Retinal pigment epithelial cell (primary cell): Measurements from ENCODE around the gene CPTP.

Source experiments
- DNase-seq: peaks from one replicate; pipeline ENCODE4 v3.0.0-alpha.2; 2010; ENCODE audit warnings: low read depth
- H3K4me3 ChIP-seq: 2 replicates; pipeline ENCODE4 v1.5.1; 2011; ENCODE audit warnings: mild to moderate bottlenecking, low read length, control low read depth, moderate library complexity
- CTCF ChIP-seq: conservative IDR thresholded peaks from 2 replicates; pipeline ENCODE4 v1.5.1; 2011; ENCODE audit warnings: low read depth, low read length, control low read depth, inconsistent platforms

Gene CPTP

GRCh38 chr1:1335283-1335682, 10.7 kb downstream of the CPTP start:
- no peak for TF ChIP-seq CTCF
- no peak overlapping the region for H3K4me3 ChIP-seq
- no peak for DNase-seq

GRCh38 chr1:1335792-1336248, 11.2 kb downstream of the CPTP start:
- no peak overlapping the region for H3K4me3 ChIP-seq
- no peak for TF ChIP-seq CTCF
- no peak for DNase-seq

GRCh38 chr1:1336446-1336845, 11.8 kb downstream of the CPTP start:
- no peak overlapping the region for H3K4me3 ChIP-seq
- DNase-seq: no peak
- TF ChIP-seq CTCF: no peak

GRCh38 chr1:1336931-1337792, 12.6 kb downstream of the CPTP start:
- no peak overlapping the region for H3K4me3 ChIP-seq

GRCh38 chr1:1337793-1338147, 13.2 kb downstream of the CPTP start:
- no peak for DNase-seq
- TF ChIP-seq CTCF: no peak
- H3K4me3 ChIP-seq: no peak overlapping the region

More at GRCh38 chr1:1336931-1337792, 12.6 kb downstream of the CPTP start:
- no peak for DNase-seq
- no peak for TF ChIP-seq CTCF

GRCh38 chr1:1338278-1338677, 13.7 kb downstream of the CPTP start:
- DNase-seq: no peak
- H3K4me3 ChIP-seq: no peak overlapping the region
- TF ChIP-seq CTCF: no peak

GRCh38 chr1:1340185-1340584, 15.6 kb downstream of the CPTP start:
- no peak for TF ChIP-seq CTCF
- no peak for DNase-seq
- H3K4me3 ChIP-seq: no peak overlapping the region
